ENCODE data around the gene RND3.

Gene RND3

GRCh38 chr2:150487537-150488429 lies at the start of gene RND3:
Gene RND3, minus strand, starts transcription at chr2:150487667. Its CDS starts 250 bp downstream, at chr2:150487417.
- peak; percentile 44 to 64 for DNase-seq
- TF ChIP-seq POLR2A (IDR thresholded peaks at IDR 0.05; ENCODE audit: low read length) (no peak), GATA1 (IDR thresholded peaks at IDR 0.05; ENCODE audit: low read depth, low read length) (no peak)

- no peak for DNase-seq
- no peak for TF ChIP-seq POLR2A (IDR thresholded peaks at IDR 0.05; ENCODE audit: low read length)
- no peak for TF ChIP-seq GATA1 (IDR thresholded peaks at IDR 0.05; ENCODE audit: low read depth, low read length)
Observed at GRCh38 chr2:150535176-150535575, 47.7 kb upstream of the RND3 start.

GRCh38 chr2:150532879-150533278 lies 45.4 kb upstream of the RND3 start:
- TF ChIP-seq GATA1 (IDR thresholded peaks at IDR 0.05; ENCODE audit: low read depth, low read length) (no peak), POLR2A (IDR thresholded peaks at IDR 0.05; ENCODE audit: low read length) (no peak)
- no peak for DNase-seq

GRCh38 chr2:150532020-150532419 lies 44.6 kb upstream of the RND3 start:
- DNase-seq, result no peak
- TF ChIP-seq GATA1 (IDR thresholded peaks at IDR 0.05; ENCODE audit: low read depth, low read length) (no peak), POLR2A (IDR thresholded peaks at IDR 0.05; ENCODE audit: low read length) (no peak)

- TF ChIP-seq GATA1 (IDR thresholded peaks at IDR 0.05; ENCODE audit: low read depth, low read length), result no peak
- no peak for TF ChIP-seq POLR2A (IDR thresholded peaks at IDR 0.05; ENCODE audit: low read length)
- no peak for DNase-seq
Observed at GRCh38 chr2:150531591-150531990, 44.1 kb upstream of the RND3 start.

- TF ChIP-seq GATA1 (IDR thresholded peaks at IDR 0.05; ENCODE audit: low read depth, low read length) (no peak), POLR2A (IDR thresholded peaks at IDR 0.05; ENCODE audit: low read length) (no peak)
Observed at GRCh38 chr2:150530168-150530567, 42.7 kb upstream of the RND3 start.

GRCh38 chr2:150528861-150529801 lies 41.7 kb upstream of the RND3 start:
- DNase-seq, result no peak
- TF ChIP-seq POLR2A (IDR thresholded peaks at IDR 0.05; ENCODE audit: low read length) (no peak), GATA1 (IDR thresholded peaks at IDR 0.05; ENCODE audit: low read depth, low read length) (no peak)

More at GRCh38 chr2:150530168-150530567, 42.7 kb upstream of the RND3 start:
- DNase-seq, result no peak

GRCh38 chr2:150526827-150527226 lies 39.4 kb upstream of the RND3 start:
- TF ChIP-seq POLR2A (IDR thresholded peaks at IDR 0.05; ENCODE audit: low read length) (no peak), GATA1 (IDR thresholded peaks at IDR 0.05; ENCODE audit: low read depth, low read length) (no peak)
- no peak for DNase-seq

- TF ChIP-seq POLR2A (IDR thresholded peaks at IDR 0.05; ENCODE audit: low read length) (no peak), GATA1 (IDR thresholded peaks at IDR 0.05; ENCODE audit: low read depth, low read length) (no peak)
- DNase-seq, result no peak
Observed at GRCh38 chr2:150526006-150526405, 38.5 kb upstream of the RND3 start.

GRCh38 chr2:150522269-150522668 lies 34.8 kb upstream of the RND3 start:
- no peak for DNase-seq

GRCh38 chr2:150520887-150521664 lies 33.6 kb upstream of the RND3 start:
- no peak for DNase-seq
- TF ChIP-seq GATA1 (IDR thresholded peaks at IDR 0.05; ENCODE audit: low read depth, low read length) (no peak), POLR2A (IDR thresholded peaks at IDR 0.05; ENCODE audit: low read length) (no peak)

More at GRCh38 chr2:150522269-150522668, 34.8 kb upstream of the RND3 start:
- TF ChIP-seq GATA1 (IDR thresholded peaks at IDR 0.05; ENCODE audit: low read depth, low read length) (no peak), POLR2A (IDR thresholded peaks at IDR 0.05; ENCODE audit: low read length) (no peak)

- TF ChIP-seq GATA1 (IDR thresholded peaks at IDR 0.05; ENCODE audit: low read depth, low read length), result no peak
- no peak for TF ChIP-seq POLR2A (IDR thresholded peaks at IDR 0.05; ENCODE audit: low read length)
- no peak for DNase-seq
Observed at GRCh38 chr2:150520033-150520432, 32.6 kb upstream of the RND3 start.

- DNase-seq, result no peak
- TF ChIP-seq POLR2A (IDR thresholded peaks at IDR 0.05; ENCODE audit: low read length), result no peak
- no peak for TF ChIP-seq GATA1 (IDR thresholded peaks at IDR 0.05; ENCODE audit: low read depth, low read length)
Observed at GRCh38 chr2:150517951-150518680, 30.6 kb upstream of the RND3 start.
